ENCODE measurements around the gene PDGFRB. TPM values are rescaled to one million over a fixed set of nuclear protein-coding genes. Genes with fewer than 3 reads are reported as not detected.

The PDGFRB gene
- total and polyA plus RNA-seq, 2 donors (not counting 1 experiment from before 2014, with no cell fraction given) = 231 to 347 TPM

DNA sequence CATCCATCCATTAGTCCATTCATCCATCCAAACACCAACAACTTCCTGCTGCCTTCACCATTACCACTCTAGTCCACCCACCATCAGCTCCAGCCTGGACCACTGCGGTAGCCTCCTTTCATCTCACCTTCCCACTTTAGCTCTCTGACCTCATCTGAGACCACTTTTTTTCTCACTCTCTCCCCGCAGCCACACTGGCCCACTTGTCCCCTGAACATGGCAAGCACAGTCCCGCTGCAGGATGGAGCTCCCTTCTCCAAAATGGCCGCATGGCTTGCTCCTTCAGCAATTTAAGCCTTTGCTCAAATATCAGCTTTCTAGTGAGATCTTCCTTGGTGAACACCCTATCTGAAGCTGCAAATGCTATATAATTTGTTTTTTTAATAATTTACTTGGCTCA is 80.4 kb downstream of the PDGFRB start:
- Histone ChIP-seq H3K4me1 (ENCODE audit: control insufficient read depth, extremely low read depth, insufficient read depth, low read length) (no peaks in the 10 kb centered on the region), H3K36me3 (ENCODE audit: control insufficient read depth, insufficient read depth, low read length) (no peaks in the 10 kb centered on the region), H3K27me3 (ENCODE audit: control insufficient read depth, insufficient read depth, low read length) (peaks cover 13% of the 10 kb centered on the region), H3K9ac (ENCODE audit: insufficient read depth, low read length) (no peak overlapping the region), H4K20me1 (ENCODE audit: control insufficient read depth, extremely low read depth, insufficient read depth, low read length) (no peaks in the 10 kb centered on the region), H3K9me3 (ENCODE audit: control insufficient read depth, insufficient read depth, low read depth, low read length) (no peaks in the 10 kb centered on the region), H3K79me2 (ENCODE audit: control insufficient read depth, insufficient read depth, low read length) (no peaks in the 10 kb centered on the region), H3K4me3 (replicated peaks in 1 of 4; ENCODE audit: control extremely low read depth in 1 of 4, insufficient read depth in 1 of 4, low read depth in 3 of 4, low read length in 4 of 4) (no peak overlapping the region), H3K27ac (ENCODE audit: insufficient read depth, low read length) (no peak overlapping the region), H3K4me2 (ENCODE audit: extremely low read depth, insufficient read depth, low read length) (no peak overlapping the region), H2AFZ (ENCODE audit: low read length) (no peak overlapping the region)
- no peak for TF ChIP-seq EZH2 (IDR thresholded peaks at IDR 0.05; ENCODE audit: low read length, missing control alignments)
- TF ChIP-seq CTCF (conservative IDR thresholded peaks at IDR 0.05 in 1 of 2, IDR thresholded peaks at IDR 0.05 in 1 of 2; ENCODE audit: low read depth in 1 of 2, low read length in 2 of 2) = no peak
- DNase-seq (ENCODE audit: low read depth in 2 of 2) = no peak

- H3K4me2 ChIP-seq (ENCODE audit: extremely low read depth, insufficient read depth, low read length) = no peak overlapping the region
- TF ChIP-seq CTCF (conservative IDR thresholded peaks at IDR 0.05 in 1 of 2, IDR thresholded peaks at IDR 0.05 in 1 of 2; ENCODE audit: low read depth in 1 of 2, low read length in 2 of 2) (no peak), EZH2 (IDR thresholded peaks at IDR 0.05; ENCODE audit: low read length, missing control alignments) (no peak)
- H3K27me3 ChIP-seq (ENCODE audit: control insufficient read depth, insufficient read depth, low read length) = peaks cover 13% of the 10 kb centered on the region
- no peak overlapping the region for H3K9ac ChIP-seq (ENCODE audit: insufficient read depth, low read length)
- no peak overlapping the region for H3K27ac ChIP-seq (ENCODE audit: insufficient read depth, low read length)
- no peaks in the 10 kb centered on the region for H3K9me3 ChIP-seq (ENCODE audit: control insufficient read depth, insufficient read depth, low read depth, low read length)
- H4K20me1 ChIP-seq (ENCODE audit: control insufficient read depth, extremely low read depth, insufficient read depth, low read length) = no peaks in the 10 kb centered on the region
- H3K36me3 ChIP-seq (ENCODE audit: control insufficient read depth, insufficient read depth, low read length) = no peaks in the 10 kb centered on the region
- no peaks in the 10 kb centered on the region for H3K4me1 ChIP-seq (ENCODE audit: control insufficient read depth, extremely low read depth, insufficient read depth, low read length)
- H2AFZ ChIP-seq (ENCODE audit: low read length) = no peak overlapping the region
- DNase-seq (ENCODE audit: low read depth in 2 of 2) = no peak
- no peaks in the 10 kb centered on the region for H3K79me2 ChIP-seq (ENCODE audit: control insufficient read depth, insufficient read depth, low read length)
- H3K4me3 ChIP-seq (replicated peaks in 1 of 4; ENCODE audit: control extremely low read depth in 1 of 4, insufficient read depth in 1 of 4, low read depth in 3 of 4, low read length in 4 of 4) = no peak overlapping the region
Measured at GRCh38 chr5:150073677-150074076, 82.0 kb downstream of the PDGFRB start.

DNA sequence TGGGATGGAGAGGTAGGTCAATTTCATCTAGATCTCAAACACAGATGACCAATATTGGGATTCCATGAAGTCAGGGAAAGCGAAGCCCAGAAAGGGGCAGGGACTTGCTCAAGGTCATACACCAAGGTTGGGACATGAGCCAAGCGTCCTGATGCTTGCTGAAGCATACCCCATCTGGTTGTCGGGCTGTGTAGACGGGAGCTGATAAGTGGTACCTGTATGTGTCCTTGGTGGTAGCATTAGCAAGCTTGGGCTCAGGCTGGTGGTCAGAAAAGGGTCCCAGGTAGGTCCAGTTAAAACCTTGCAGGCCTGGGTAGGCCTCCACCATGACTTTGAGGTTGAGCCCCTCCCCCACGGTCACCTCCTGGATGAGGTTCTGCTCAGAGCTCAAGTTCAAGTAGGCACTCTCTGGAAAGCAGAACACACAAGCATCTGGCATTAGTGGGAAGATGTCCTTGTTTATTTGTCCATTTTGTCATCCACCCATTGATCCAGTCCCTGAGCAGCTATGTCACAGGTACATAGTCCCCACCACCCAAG is 82.5 kb downstream of the PDGFRB start:
- H3K9me3 ChIP-seq (ENCODE audit: control insufficient read depth, insufficient read depth, low read depth, low read length) = no peaks in the 10 kb centered on the region
- H3K4me2 ChIP-seq (ENCODE audit: extremely low read depth, insufficient read depth, low read length) = no peak overlapping the region
- no peaks in the 10 kb centered on the region for H3K79me2 ChIP-seq (ENCODE audit: control insufficient read depth, insufficient read depth, low read length)
- TF ChIP-seq EZH2 (IDR thresholded peaks at IDR 0.05; ENCODE audit: low read length, missing control alignments) (no peak), CTCF (conservative IDR thresholded peaks at IDR 0.05 in 1 of 2, IDR thresholded peaks at IDR 0.05 in 1 of 2; ENCODE audit: low read depth in 1 of 2, low read length in 2 of 2) (peak in 1 of 2 donors; percentile 1)
- no peak for DNase-seq (ENCODE audit: low read depth in 2 of 2)
- H2AFZ ChIP-seq (ENCODE audit: low read length) = no peak overlapping the region
- H4K20me1 ChIP-seq (ENCODE audit: control insufficient read depth, extremely low read depth, insufficient read depth, low read length) = no peaks in the 10 kb centered on the region
- H3K36me3 ChIP-seq (ENCODE audit: control insufficient read depth, insufficient read depth, low read length) = no peaks in the 10 kb centered on the region
- no peak overlapping the region for H3K4me3 ChIP-seq (replicated peaks in 1 of 4; ENCODE audit: control extremely low read depth in 1 of 4, insufficient read depth in 1 of 4, low read depth in 3 of 4, low read length in 4 of 4)
- H3K9ac ChIP-seq (ENCODE audit: insufficient read depth, low read length) = no peak overlapping the region
- H3K27me3 ChIP-seq (ENCODE audit: control insufficient read depth, insufficient read depth, low read length) = peaks cover 13% of the 10 kb centered on the region
- peaks cover 2% of the 10 kb centered on the region for H3K4me1 ChIP-seq (ENCODE audit: control insufficient read depth, extremely low read depth, insufficient read depth, low read length)
- H3K27ac ChIP-seq (ENCODE audit: insufficient read depth, low read length) = no peak overlapping the region

Measured in fibroblast of lung (primary cell).